RWPE2 (cell line): ENCODE data around the gene VPS25.

Experiments used
- ATAC-seq: fragments of 200-7000 bp; cut with Tn5 transposase; 3 replicates; pipeline ENCODE4 v1.9.1; 2021; ENCODE audit warnings: low read depth
- DNase-seq: peaks from one replicate; pipeline ENCODE4 v3.0.0-alpha.2; 2020; ENCODE audit warnings: low spot score
- H3K27ac ChIP-seq: fragments of 450-650 bp; 2 replicates; pipeline ENCODE4 v1.5.1; 2017; ENCODE audit warnings: mild to moderate bottlenecking; ENCODE audit not compliant: poor library complexity, severe bottlenecking
- H3K27me3 ChIP-seq: fragments of 250-450 bp; sonication (Bioruptor Pico); 2 replicates; pipeline ENCODE4 v1.5.1; 2021; ENCODE audit warnings: mild to moderate bottlenecking, moderate library complexity; ENCODE audit not compliant: insufficient read depth, poor library complexity, severe bottlenecking
- H3K36me3 ChIP-seq: fragments of 250-450 bp; sonication (Bioruptor Pico); 2 replicates; pipeline ENCODE4 v1.5.1; 2020; ENCODE audit warnings: low read depth, mild to moderate bottlenecking, moderate library complexity
- H3K4me1 ChIP-seq: fragments of 250-450 bp; sonication (Bioruptor Pico); 2 replicates; pipeline ENCODE4 v1.5.1; 2021; ENCODE audit warnings: mild to moderate bottlenecking, moderate library complexity; ENCODE audit not compliant: insufficient read depth, poor library complexity, severe bottlenecking
- H3K4me3 ChIP-seq: fragments of 250-450 bp; sonication (Bioruptor Pico); 2 replicates; pipeline ENCODE4 v1.5.1; 2021; ENCODE audit warnings: mild to moderate bottlenecking, moderate library complexity; ENCODE audit not compliant: severe bottlenecking
- H3K9me3 ChIP-seq: fragments of 250-450 bp; sonication (Bioruptor Pico); 2 replicates; pipeline ENCODE4 v1.5.1; 2021; ENCODE audit warnings: mild to moderate bottlenecking, moderate library complexity; ENCODE audit not compliant: severe bottlenecking
- CTCF ChIP-seq: fragments of 450-650 bp; IDR thresholded peaks from one replicate; pipeline ENCODE4 v1.5.1; 2017; ENCODE audit warnings: mild to moderate bottlenecking, moderate library complexity; ENCODE audit not compliant: poor library complexity, severe bottlenecking

The VPS25 gene

GRCh38 chr17:42748908-42749798, 24.1 kb upstream of the VPS25 start:
- no peak for TF ChIP-seq CTCF
- Histone ChIP-seq H3K27ac (no peak overlapping the region), H3K27me3 (no peaks in the 10 kb centered on the region), H3K4me1 (peaks cover 4% of the 10 kb centered on the region), H3K36me3 (no peaks in the 10 kb centered on the region), H3K4me3 (no peak overlapping the region), H3K9me3 (no peaks in the 10 kb centered on the region)
- DNase-seq (no peak), ATAC-seq (no peak)

GRCh38 chr17:42750739-42751344, 22.4 kb upstream of the VPS25 start:
- Histone ChIP-seq H3K4me3 (no peak overlapping the region), H3K4me1 (no peaks in the 10 kb centered on the region), H3K36me3 (no peaks in the 10 kb centered on the region), H3K27ac (no peak overlapping the region), H3K9me3 (no peaks in the 10 kb centered on the region), H3K27me3 (no peaks in the 10 kb centered on the region)
- no peak for ATAC-seq
- no peak for DNase-seq
- no peak for TF ChIP-seq CTCF

GRCh38 chr17:42751628-42752027, 21.6 kb upstream of the VPS25 start:
- H3K4me3 ChIP-seq = no peak overlapping the region
- TF ChIP-seq CTCF = no peak
- no peaks in the 10 kb centered on the region for H3K4me1 ChIP-seq
- no peak for ATAC-seq
- no peaks in the 10 kb centered on the region for H3K27me3 ChIP-seq
- no peak overlapping the region for H3K27ac ChIP-seq
- no peaks in the 10 kb centered on the region for H3K36me3 ChIP-seq
- DNase-seq = no peak
- H3K9me3 ChIP-seq = no peaks in the 10 kb centered on the region

GRCh38 chr17:42754782-42755181, 18.5 kb upstream of the VPS25 start:
- Histone ChIP-seq H3K4me1 (no peaks in the 10 kb centered on the region), H3K4me3 (no peak overlapping the region), H3K36me3 (no peaks in the 10 kb centered on the region), H3K27me3 (no peaks in the 10 kb centered on the region), H3K27ac (no peak overlapping the region), H3K9me3 (no peaks in the 10 kb centered on the region)
- no peak for TF ChIP-seq CTCF
- no peak for DNase-seq
- ATAC-seq = peak; percentile 59
